ENCODE data around the gene AGBL4. TPM values are rescaled to one million over a fixed set of nuclear protein-coding genes. Genes with fewer than 3 reads are reported as not detected.

Gene AGBL4
- total and polyA plus RNA-seq, 2 of the 4 experiments (the other 2 are of a cell fraction), result not detected

GRCh38 chr1:49048188-49048587 lies 975.6 kb downstream of the AGBL4 start:
- in situ Hi-C loops (cut with MboI; ENCODE audit: low sequenced_read_pairs) (no loop called here), intact Hi-C loops (cut with micrococcal nuclease) (no loop called here), dilution Hi-C loops (cut with HindIII; ENCODE audit: low sequenced_read_pairs, unreplicated experiment) (no loop called here)
- Histone ChIP-seq H2AK5ac (ENCODE audit: low read depth, low read length) (no peak overlapping the region), H3K14ac (replicated peaks; ENCODE audit: low read depth, low read length) (no peak overlapping the region), H2AFZ (replicated peaks; ENCODE audit: low read length, poor library complexity) (no peak overlapping the region), H3K4me3 (ENCODE audit: insufficient read depth, low read depth, low read length) (no peak overlapping the region), H3K23ac (ENCODE audit: low read depth, low read length) (no peak overlapping the region), H3K36me3 (ENCODE audit: control insufficient read depth, insufficient read depth, low read length) (no peaks in the 10 kb centered on the region), H3K4ac (ENCODE audit: low read depth, low read length) (no peak overlapping the region), H3K79me1 (ENCODE audit: low read depth in 1 of 2, low read length in 2 of 2) (no peaks in the 10 kb centered on the region), H4K20me1 (ENCODE audit: insufficient read depth, low read length) (no peaks in the 10 kb centered on the region), H2AK9ac (replicated peaks; ENCODE audit: low read depth, low read length, poor library complexity) (no peak overlapping the region), H2BK20ac (ENCODE audit: low read depth, low read length) (no peak overlapping the region), H2BK5ac (ENCODE audit: low read depth, low read length, poor library complexity, severe bottlenecking) (no peak overlapping the region), H2BK120ac (ENCODE audit: low read depth, low read length) (no peak overlapping the region), H3K4me2 (ENCODE audit: low read depth, low read length) (no peak overlapping the region), H3K56ac (ENCODE audit: extremely low read depth, insufficient read depth, low read length) (no peak overlapping the region), H2BK15ac (ENCODE audit: low read depth, low read length) (no peak overlapping the region), H3K9me1 (ENCODE audit: insufficient read depth, low read length) (no peaks in the 10 kb centered on the region), H3K4me1 (ENCODE audit: control insufficient read depth, insufficient read depth, low read length) (no peaks in the 10 kb centered on the region), H3K27ac (ENCODE audit: insufficient read depth, low read length) (no peak overlapping the region), H3K9me3 (ENCODE audit: control insufficient read depth, insufficient read depth, low read length) (peaks cover 8% of the 10 kb centered on the region), H4K5ac (ENCODE audit: low read depth, low read length) (no peak overlapping the region), H3K18ac (ENCODE audit: low read depth, low read length) (no peak overlapping the region), H4K8ac (ENCODE audit: low read depth in 2 of 2, low read length in 2 of 2) (no peak overlapping the region), H4K91ac (ENCODE audit: insufficient read depth, low read depth, low read length) (no peak overlapping the region), H3K27me3 (ENCODE audit: control insufficient read depth, insufficient read depth, low read length) (no peaks in the 10 kb centered on the region), H3K9ac (ENCODE audit: low read depth, low read length) (no peak overlapping the region)
- DNase-seq (no peak), ATAC-seq (ENCODE audit: low read depth) (no peak)
- CTCF ChIA-PET, result no interaction called here
- no CpG with 5 or more reads among the region's 2 CpGs for WGBS, 2 experiments (ENCODE audit: extremely low coverage in 2 of 2, insufficient read length in 1 of 2)
- POLR2A ChIA-PET (ENCODE audit: unreplicated experiment), result no interaction called here
- TF ChIP-seq CEBPB (IDR thresholded peaks at IDR 0.05; ENCODE audit: low read depth, low read length) (no peak), RAD21 (IDR thresholded peaks at IDR 0.05; ENCODE audit: low read length) (no peak), CHD1 (IDR thresholded peaks at IDR 0.05; ENCODE audit: low read depth, low read length) (no peak), POLR2A (IDR thresholded peaks at IDR 0.05; ENCODE audit: low read depth, low read length) (no peak), CTCF (conservative IDR thresholded peaks at IDR 0.05; ENCODE audit: low read depth, low read length) (no peak), MXI1 (IDR thresholded peaks at IDR 0.05; ENCODE audit: borderline replicate concordance, low read depth, low read length) (no peak), FOS (IDR thresholded peaks at IDR 0.05; ENCODE audit: low read depth, low read length) (no peak), NFE2L2 (IDR thresholded peaks at IDR 0.05; ENCODE audit: low read depth, low read length) (no peak), RFX5 (IDR thresholded peaks at IDR 0.05; ENCODE audit: low read depth, low read length) (no peak), BHLHE40 (IDR thresholded peaks at IDR 0.05; ENCODE audit: low read depth, low read length) (no peak), SMC3 (IDR thresholded peaks at IDR 0.05; ENCODE audit: low read depth, low read length) (no peak), ELK1 (IDR thresholded peaks at IDR 0.05; ENCODE audit: borderline replicate concordance, low read depth, low read length) (no peak), RCOR1 (IDR thresholded peaks at IDR 0.05; ENCODE audit: insufficient replicate concordance, low read length) (no peak), MAZ (IDR thresholded peaks at IDR 0.05; ENCODE audit: borderline replicate concordance, low read depth, low read length) (no peak), MAFK (IDR thresholded peaks at IDR 0.05; ENCODE audit: low read depth, low read length) (no peak), USF2 (IDR thresholded peaks at IDR 0.05; ENCODE audit: low read depth, low read length) (no peak)
- BruUV-seq (replicated peaks), result no TSS peak
